ENCODE measurements around the gene CDH4.

DNA sequence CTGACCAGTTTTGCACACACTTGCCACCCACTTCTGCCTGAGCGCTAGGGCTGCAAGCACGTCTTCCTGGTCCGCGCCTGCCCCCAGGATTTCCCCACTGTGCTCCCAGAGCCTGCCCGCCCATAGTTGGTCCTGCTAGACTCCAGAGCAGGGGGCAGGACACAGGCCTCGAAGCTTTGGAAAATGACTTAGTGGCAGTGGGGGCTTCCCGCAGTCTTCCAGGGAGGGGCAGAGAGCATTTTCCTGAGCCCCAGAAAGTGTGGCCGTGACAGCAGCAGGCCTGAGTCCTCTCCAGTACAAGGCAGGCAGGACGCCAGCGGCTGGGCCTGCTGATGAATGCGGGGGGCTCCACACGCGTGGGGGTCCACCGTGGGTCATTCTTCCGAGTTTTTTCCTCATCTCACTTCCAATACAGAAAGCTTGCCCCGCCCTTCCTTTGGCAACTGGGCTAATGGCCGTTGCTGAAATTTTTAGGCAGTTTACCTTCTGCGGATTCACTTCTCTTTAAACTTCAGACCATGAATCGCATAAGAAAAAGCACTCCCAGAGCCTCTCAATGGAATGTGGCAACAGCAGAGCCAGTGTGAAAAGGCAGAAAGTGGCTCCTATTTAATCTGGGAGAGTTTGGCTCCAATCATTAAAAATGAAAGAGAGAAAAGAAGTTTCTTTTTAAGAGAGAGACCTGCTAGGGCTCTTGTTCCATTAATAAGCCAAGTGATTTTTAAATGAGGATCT, 383.8 kb downstream of the CDH4 start:
- TF ChIP-seq EZH2phosphoT487 (IDR thresholded peaks at IDR 0.05) = no peak
- TF ChIP-seq, protein P1, sequence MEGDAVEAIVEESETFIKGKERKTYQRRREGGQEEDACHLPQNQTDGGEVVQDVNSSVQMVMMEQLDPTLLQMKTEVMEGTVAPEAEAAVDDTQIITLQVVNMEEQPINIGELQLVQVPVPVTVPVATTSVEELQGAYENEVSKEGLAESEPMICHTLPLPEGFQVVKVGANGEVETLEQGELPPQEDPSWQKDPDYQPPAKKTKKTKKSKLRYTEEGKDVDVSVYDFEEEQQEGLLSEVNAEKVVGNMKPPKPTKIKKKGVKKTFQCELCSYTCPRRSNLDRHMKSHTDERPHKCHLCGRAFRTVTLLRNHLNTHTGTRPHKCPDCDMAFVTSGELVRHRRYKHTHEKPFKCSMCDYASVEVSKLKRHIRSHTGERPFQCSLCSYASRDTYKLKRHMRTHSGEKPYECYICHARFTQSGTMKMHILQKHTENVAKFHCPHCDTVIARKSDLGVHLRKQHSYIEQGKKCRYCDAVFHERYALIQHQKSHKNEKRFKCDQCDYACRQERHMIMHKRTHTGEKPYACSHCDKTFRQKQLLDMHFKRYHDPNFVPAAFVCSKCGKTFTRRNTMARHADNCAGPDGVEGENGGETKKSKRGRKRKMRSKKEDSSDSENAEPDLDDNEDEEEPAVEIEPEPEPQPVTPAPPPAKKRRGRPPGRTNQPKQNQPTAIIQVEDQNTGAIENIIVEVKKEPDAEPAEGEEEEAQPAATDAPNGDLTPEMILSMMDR (IDR thresholded peaks at IDR 0.05) = no peak

Measured in neural progenitor cell (in vitro differentiated cells).